Endothelial cell of umbilical vein (primary cell): ENCODE measurements around the gene GGA1. TPM values are rescaled to one million over a fixed set of nuclear protein-coding genes. Genes with fewer than 3 reads are reported as not detected.

Source experiments
- BruUV-seq: library from RNA; stranded (reverse); fragments of 400-500 nt; replicated peaks from 2 replicates; lab custom pipeline; 2021; lab: Mats Ljungman, UMichigan
- CTCF ChIA-PET: fragments of 300-600, 350-600 bp; sonication (Branson Sonifier 250); formaldehyde crosslinking; loops from one replicate; lab custom pipeline; 2021; ENCODE audit warnings: antibody characterized with exemption, inconsistent platforms; lab: Charles Lee
- POLR2A ChIA-PET: fragments of 300-600, 350-600 bp; sonication (Branson Sonifier 250); formaldehyde crosslinking; loops from one replicate; lab custom pipeline; 2021; ENCODE audit warnings: antibody characterized with exemption, inconsistent platforms; lab: Charles Lee
- DNase-seq: peaks from one replicate; pipeline ENCODE4 v3.0.0-alpha.2; 2011; ENCODE audit warnings: low read depth, low spot score
- FAIRE-seq: peaks from 2 replicates; lab custom pipeline; 2011; peaks lifted over from hg19 to GRCh38; lab: Jason Lieb, UNC
- H2AFZ ChIP-seq: 2 replicates; pipeline ENCODE4 v1.6.0; 2012; ENCODE audit warnings: low read depth, low read length, control low read depth, inconsistent platforms
- H3K27ac ChIP-seq: 2 replicates; pipeline ENCODE4 v1.5.1; 2011; ENCODE audit warnings: low read depth, mild to moderate bottlenecking, control low read depth, low read length, moderate library complexity; ENCODE audit not compliant: insufficient read depth
- H3K27me3 ChIP-seq, 2 experiments: 2 replicates each; pipeline versions ENCODE4 v1.6.0 to v1.6.1; 2011; ENCODE audit warnings: low read length in 2 of 2, mixed read lengths in 1 of 2; ENCODE audit not compliant: control insufficient read depth in 2 of 2, insufficient read depth in 2 of 2
- H3K36me3 ChIP-seq, 2 experiments: 2 replicates in 1 of 2; 3 replicates in 1 of 2; pipeline ENCODE4 v1.5.1; 2011; ENCODE audit warnings: low read length in 2 of 2, mild to moderate bottlenecking in 1 of 2, moderate library complexity in 1 of 2; ENCODE audit not compliant: control insufficient read depth in 2 of 2, insufficient read depth in 2 of 2; ENCODE audit errors: extremely low read depth in 1 of 2
- H3K4me1 ChIP-seq: 3 replicates; pipeline ENCODE4 v1.5.1; 2011; ENCODE audit warnings: mild to moderate bottlenecking, low read length; ENCODE audit not compliant: control insufficient read depth, insufficient read depth; ENCODE audit errors: extremely low read depth
- H3K4me2 ChIP-seq: 2 replicates; pipeline ENCODE4 v1.6.1; 2011; ENCODE audit warnings: low read length, control low read depth, mixed read lengths; ENCODE audit not compliant: insufficient read depth
- H3K4me3 ChIP-seq, 3 experiments: fragments of 200-600 bp in 1 of 3; sonication (generic), shearing (Covaris generic) in 1 of 3; replicated peaks in 1 of 3; 2 replicates each; pipeline ENCODE4 v1.5.1; 2011 to 2016; ENCODE audit warnings: control low read depth in 3 of 3, low read length in 3 of 3, mild to moderate bottlenecking in 2 of 3, inconsistent platforms in 1 of 3, low read depth in 1 of 3, moderate library complexity in 1 of 3; ENCODE audit not compliant: insufficient read depth in 1 of 3
- H3K79me2 ChIP-seq: 2 replicates; pipeline ENCODE4 v1.6.0; 2012; ENCODE audit warnings: low read length, inconsistent platforms; ENCODE audit not compliant: control insufficient read depth, insufficient read depth
- H3K9ac ChIP-seq: replicated peaks from 2 replicates; pipeline ENCODE3; 2011; ENCODE audit warnings: low read length, control low read depth; ENCODE audit not compliant: insufficient read depth; ENCODE audit errors: extremely low read depth
- H3K9me1 ChIP-seq: replicated peaks from 3 replicates; pipeline ENCODE4 v1.6.0; 2011; ENCODE audit warnings: mild to moderate bottlenecking, low read length; ENCODE audit not compliant: control insufficient read depth, insufficient read depth; ENCODE audit errors: extremely low read depth
- H3K9me3 ChIP-seq: replicated peaks from 2 replicates; pipeline ENCODE4 v1.5.1; 2012; ENCODE audit warnings: low read length, inconsistent platforms; ENCODE audit not compliant: control insufficient read depth, insufficient read depth
- H4K20me1 ChIP-seq: replicated peaks from 2 replicates; pipeline ENCODE3; 2011; ENCODE audit warnings: mild to moderate bottlenecking, low read length; ENCODE audit not compliant: control insufficient read depth, insufficient read depth; ENCODE audit errors: extremely low read depth
- CTCF ChIP-seq, 2 donors: IDR thresholded peaks; 1 replicate in 1 of 2; 2 replicates in 1 of 2; pipeline ENCODE4 v1.5.1; 2011; ENCODE audit warnings: low read length in 2 of 2, mild to moderate bottlenecking in 2 of 2, moderate library complexity in 2 of 2, control low read depth in 1 of 2, inconsistent platforms in 1 of 2, low read depth in 1 of 2; ENCODE audit not compliant: insufficient read depth in 1 of 2; ENCODE audit errors: extremely low read depth in 1 of 2
- EZH2 ChIP-seq: IDR thresholded peaks from 2 replicates; pipeline ENCODE4 v1.6.1; 2012; ENCODE audit warnings: borderline replicate concordance, low read depth, mild to moderate bottlenecking, moderate library complexity, low read length, inconsistent platforms; ENCODE audit not compliant: severe bottlenecking
- FOS ChIP-seq: IDR thresholded peaks from 2 replicates; pipeline ENCODE4 v1.6.1; 2011; ENCODE audit warnings: mild to moderate bottlenecking, low read length, moderate library complexity, borderline replicate concordance; ENCODE audit not compliant: insufficient read depth
- GATA2 ChIP-seq: IDR thresholded peaks from 2 replicates; pipeline ENCODE4 v1.7.0; 2011; ENCODE audit warnings: low read depth, mild to moderate bottlenecking, moderate library complexity, mixed read lengths, low read length; ENCODE audit not compliant: insufficient read length, insufficient read depth
- JUN ChIP-seq: IDR thresholded peaks from 2 replicates; pipeline ENCODE4 v1.6.1; 2011; ENCODE audit warnings: borderline replicate concordance, low read depth; ENCODE audit not compliant: insufficient read length, insufficient read depth
- MAX ChIP-seq: IDR thresholded peaks from 2 replicates; pipeline ENCODE4 v1.6.1; 2011; ENCODE audit not compliant: insufficient read depth, insufficient read length
- MYC ChIP-seq: IDR thresholded peaks from one replicate; pipeline ENCODE4 v1.6.1; 2011; ENCODE audit warnings: mild to moderate bottlenecking, low read depth, low read length
- POLR2A ChIP-seq: IDR thresholded peaks from 2 replicates; pipeline ENCODE4 v1.6.1; 2012; ENCODE audit warnings: low read depth, mild to moderate bottlenecking, control low read depth, low read length
- POLR2AphosphoS5 ChIP-seq: IDR thresholded peaks from 2 replicates; pipeline ENCODE4 v1.6.1; 2012; ENCODE audit warnings: low read depth, mild to moderate bottlenecking, control low read depth, low read length, moderate library complexity; ENCODE audit not compliant: insufficient read depth
- dilution Hi-C: fragments of 300-500 bp; cut with MboI; formaldehyde crosslinking; loops from one replicate; pipeline ENCODE4 v1.15.0; 2019; ENCODE audit warnings: low sequenced_read_pairs; ENCODE audit not compliant: extremely low pct_ligation_motif_present
- intact Hi-C: fragments of 100-400 bp; cut with micrococcal nuclease; formaldehyde crosslinking; loops from one replicate; pipeline ENCODE4 v1.10.0; 2022
- polyA plus RNA-seq, 4 experiments: library from polyadenylated mRNA; depleted of rRNA in 3 of 4; stranded (reverse) in 3 of 4; unstranded in 1 of 4; fragments of >200 nt; gene quantifications; 2 replicates each; pipeline versions ENCODE4 v1.2.1 to v1.2.3, GENCODE V29; 2011 to 2012; ENCODE audit warnings: missing spikeins in 1 of 4
- total RNA-seq: library from RNA; stranded (reverse); gene quantifications from 2 replicates; pipeline ENCODE4 v1.2.3, GENCODE V29; 2021

The GGA1 gene
- total and polyA plus RNA-seq, 2 donors (not counting 3 experiments of a cell fraction or from before 2014, with no cell fraction given) = 54.1 to 67.5 TPM

GRCh38 chr22:37659066-37659896, 50.6 kb downstream of the GGA1 start:
- H3K4me2 ChIP-seq = peak overlapping the region; percentile 78
- peak overlapping the region; percentile 27 for H3K9ac ChIP-seq
- ChIA-PET POLR2A (interaction anchor here (0.8 to 1.6 kb wide), 4 partner anchors 12 to 18 kb away, joined by 4 to 8 read pairs (median 4); partner anchors contain the start of gene LGALS1), CTCF (interaction anchor here (1.4 to 8.6 kb wide), 8 partner anchors 9 to 122 kb away, joined by 3 to 220 read pairs (median 10); partner anchors contain the start of genes LGALS1 and NOL12)
- H3K4me3 ChIP-seq = peak overlapping the region; percentile 18 to 85 (median 53)
- intact Hi-C loops (no loop called here), dilution Hi-C loops (no loop called here)
- no peak overlapping the region for H3K27ac ChIP-seq
- no peaks in the 10 kb centered on the region for H3K9me1 ChIP-seq
- no peaks in the 10 kb centered on the region for H3K36me3 ChIP-seq
- TF ChIP-seq GATA2 (no peak), MAX (no peak), FOS (no peak), POLR2AphosphoS5 (no peak), CTCF (IDR thresholded peaks at IDR 0.05; ENCODE audit: extremely low read depth in 1 of 2, insufficient read depth in 1 of 2, low read depth in 1 of 2, low read length in 2 of 2) (no peak), EZH2 (no peak), POLR2A (no peak), JUN (no peak), MYC (no peak)
- H4K20me1 ChIP-seq = no peaks in the 10 kb centered on the region
- peak overlapping the region; percentile 45 for H2AFZ ChIP-seq
- H3K4me1 ChIP-seq = peaks cover 17% of the 10 kb centered on the region
- BruUV-seq = no TSS peak
- H3K79me2 ChIP-seq = peaks cover 32% of the 10 kb centered on the region
- FAIRE-seq = no peak
- no peaks in the 10 kb centered on the region for H3K27me3 ChIP-seq
- H3K9me3 ChIP-seq = no peaks in the 10 kb centered on the region
- DNase-seq = no peak
